Nephron progenitor cell (in vitro differentiated cells): ENCODE measurements around the gene EEF1AKMT3.

Source experiments
- DNase-seq: peaks from one replicate; pipeline ENCODE4 v3.0.0; 2021
- H3K27ac Mint-ChIP-seq: 2 replicates; pipeline ENCODE4 v1.8.0; 2021; ENCODE audit warnings: mild to moderate bottlenecking, moderate library complexity, mixed read lengths
- H3K27me3 Mint-ChIP-seq: 2 replicates; pipeline ENCODE4 v1.8.0; 2021; ENCODE audit warnings: mild to moderate bottlenecking, low read depth, mixed read lengths; ENCODE audit not compliant: poor library complexity
- H3K36me3 Mint-ChIP-seq: 2 replicates; pipeline ENCODE4 v1.8.0; 2021; ENCODE audit warnings: low read depth, mixed read lengths
- H3K4me1 Mint-ChIP-seq: 2 replicates; pipeline ENCODE4 v1.8.0; 2021; ENCODE audit warnings: mixed read lengths
- H3K4me3 Mint-ChIP-seq: 2 replicates; pipeline ENCODE4 v1.8.0; 2021; ENCODE audit warnings: mild to moderate bottlenecking, moderate library complexity, mixed read lengths
- H3K9me3 Mint-ChIP-seq: 2 replicates; pipeline ENCODE4 v1.8.0; 2021; ENCODE audit warnings: mild to moderate bottlenecking, moderate library complexity, mixed read lengths
- TF ChIP-seq, protein P1 (sequence below): fragments of 200-600 bp; sonication (generic); IDR thresholded peaks from 2 replicates; pipeline ENCODE4 v1.5.0; 2021; ENCODE audit warnings: antibody characterized with exemption

Gene EEF1AKMT3

DNA sequence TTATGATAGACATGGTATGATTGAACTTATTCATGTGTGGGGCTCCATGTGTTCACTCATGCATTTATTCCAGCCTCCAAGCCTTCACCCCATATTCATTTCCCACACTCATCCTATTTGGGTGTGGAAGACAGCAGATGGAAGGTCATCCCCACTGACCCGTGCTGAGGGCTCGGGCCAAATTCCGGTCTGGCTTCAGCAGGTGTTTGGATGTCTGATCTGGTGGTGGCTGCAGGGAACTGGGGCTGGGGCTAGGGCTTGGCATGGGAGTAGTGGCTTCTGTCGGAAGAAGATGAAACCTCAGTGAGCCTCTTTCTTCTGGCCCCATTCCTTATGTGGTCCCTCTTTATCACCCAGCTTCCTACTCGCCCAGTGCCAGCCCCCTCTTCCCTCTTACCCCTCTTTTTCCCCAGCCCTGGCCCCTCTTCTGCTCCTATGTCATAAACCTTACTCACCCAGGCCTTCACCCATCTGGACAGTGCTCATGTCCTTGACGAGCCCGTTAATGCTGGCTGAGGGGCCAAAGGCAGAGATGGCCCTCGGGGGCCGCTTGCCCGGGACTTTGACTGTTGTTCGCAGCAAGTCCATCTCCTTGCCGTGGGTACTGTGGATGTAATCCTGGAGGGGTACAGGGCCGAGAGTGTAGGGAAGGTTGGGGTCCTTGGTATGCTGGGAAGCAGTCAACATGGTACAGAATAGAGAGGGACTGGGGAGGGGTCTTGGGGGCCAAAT is 41.9 kb upstream of the EEF1AKMT3 start:
- H3K27me3 Mint-ChIP-seq, result peaks cover 100% of the 10 kb centered on the region
- H3K27ac Mint-ChIP-seq, result no peak overlapping the region
- DNase-seq, result no peak
- H3K9me3 Mint-ChIP-seq, result peaks cover 3% of the 10 kb centered on the region
- TF ChIP-seq, protein P1, sequence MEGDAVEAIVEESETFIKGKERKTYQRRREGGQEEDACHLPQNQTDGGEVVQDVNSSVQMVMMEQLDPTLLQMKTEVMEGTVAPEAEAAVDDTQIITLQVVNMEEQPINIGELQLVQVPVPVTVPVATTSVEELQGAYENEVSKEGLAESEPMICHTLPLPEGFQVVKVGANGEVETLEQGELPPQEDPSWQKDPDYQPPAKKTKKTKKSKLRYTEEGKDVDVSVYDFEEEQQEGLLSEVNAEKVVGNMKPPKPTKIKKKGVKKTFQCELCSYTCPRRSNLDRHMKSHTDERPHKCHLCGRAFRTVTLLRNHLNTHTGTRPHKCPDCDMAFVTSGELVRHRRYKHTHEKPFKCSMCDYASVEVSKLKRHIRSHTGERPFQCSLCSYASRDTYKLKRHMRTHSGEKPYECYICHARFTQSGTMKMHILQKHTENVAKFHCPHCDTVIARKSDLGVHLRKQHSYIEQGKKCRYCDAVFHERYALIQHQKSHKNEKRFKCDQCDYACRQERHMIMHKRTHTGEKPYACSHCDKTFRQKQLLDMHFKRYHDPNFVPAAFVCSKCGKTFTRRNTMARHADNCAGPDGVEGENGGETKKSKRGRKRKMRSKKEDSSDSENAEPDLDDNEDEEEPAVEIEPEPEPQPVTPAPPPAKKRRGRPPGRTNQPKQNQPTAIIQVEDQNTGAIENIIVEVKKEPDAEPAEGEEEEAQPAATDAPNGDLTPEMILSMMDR, result no peak
- no peaks in the 10 kb centered on the region for H3K36me3 Mint-ChIP-seq
- H3K4me3 Mint-ChIP-seq, result no peak overlapping the region
- peaks cover 17% of the 10 kb centered on the region for H3K4me1 Mint-ChIP-seq

DNA sequence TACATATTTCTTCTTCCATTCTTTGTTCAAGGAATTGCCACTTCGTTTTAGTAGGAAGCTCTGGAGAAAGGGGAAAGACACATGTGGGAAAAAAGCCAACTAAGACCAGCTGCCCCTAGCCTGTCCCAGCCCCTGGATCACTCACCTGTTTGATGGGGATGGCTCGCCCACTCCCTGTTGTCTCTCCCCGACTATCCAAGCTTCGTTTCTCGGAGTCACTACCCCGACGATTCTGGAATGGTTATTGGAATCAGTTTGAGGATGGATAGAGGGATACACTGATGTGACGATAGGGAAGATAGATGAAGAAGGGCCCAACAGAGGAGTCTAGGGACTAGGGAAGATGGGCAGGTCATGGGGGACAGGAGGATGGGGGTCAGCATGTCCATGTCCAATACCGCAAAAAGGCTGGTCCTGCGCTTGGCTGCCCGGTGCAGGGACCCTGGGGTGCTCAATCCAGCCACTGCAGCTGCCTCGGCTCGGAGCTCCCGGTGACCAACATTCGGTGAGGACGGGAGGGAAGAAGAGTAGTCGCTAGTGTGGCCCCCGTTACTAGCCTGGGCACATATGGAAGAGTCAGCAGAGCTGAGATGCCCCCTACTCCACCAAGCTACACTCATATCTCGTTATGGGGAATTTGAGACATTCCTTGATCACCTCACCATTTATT is 40.9 kb upstream of the EEF1AKMT3 start:
- no peak for DNase-seq
- TF ChIP-seq, protein P1, result no peak
- Mint-ChIP-seq H3K4me3 (no peak overlapping the region), H3K9me3 (peaks cover 7% of the 10 kb centered on the region), H3K27ac (no peak overlapping the region), H3K36me3 (no peaks in the 10 kb centered on the region), H3K4me1 (peaks cover 17% of the 10 kb centered on the region), H3K27me3 (peaks cover 100% of the 10 kb centered on the region)

DNA sequence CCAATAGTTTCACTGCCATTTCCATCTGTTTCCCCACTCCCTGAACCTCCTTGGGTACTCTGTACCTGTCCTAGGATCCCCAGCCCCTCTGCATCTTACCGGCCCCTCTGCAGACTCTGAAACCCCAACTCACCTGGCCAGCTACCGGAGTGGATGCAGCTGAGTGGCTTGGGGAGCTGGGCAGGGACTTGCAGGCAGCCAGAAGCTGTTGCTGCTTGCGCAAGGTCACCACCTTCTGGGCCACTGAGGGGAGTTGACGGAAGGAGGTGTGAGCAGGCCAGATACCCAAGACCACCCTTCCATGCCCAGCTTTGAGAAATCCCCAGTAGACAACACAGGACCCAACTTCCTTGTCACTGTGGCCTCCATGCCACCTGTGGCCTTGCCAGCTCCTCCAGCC is 40.1 kb upstream of the EEF1AKMT3 start:
- H3K4me3 Mint-ChIP-seq, result no peak overlapping the region
- H3K4me1 Mint-ChIP-seq, result peaks cover 22% of the 10 kb centered on the region
- H3K27ac Mint-ChIP-seq, result no peak overlapping the region
- no peak for DNase-seq
- H3K9me3 Mint-ChIP-seq, result peaks cover 11% of the 10 kb centered on the region
- H3K36me3 Mint-ChIP-seq, result no peaks in the 10 kb centered on the region
- TF ChIP-seq, protein P1, result no peak
- peaks cover 100% of the 10 kb centered on the region for H3K27me3 Mint-ChIP-seq

DNA sequence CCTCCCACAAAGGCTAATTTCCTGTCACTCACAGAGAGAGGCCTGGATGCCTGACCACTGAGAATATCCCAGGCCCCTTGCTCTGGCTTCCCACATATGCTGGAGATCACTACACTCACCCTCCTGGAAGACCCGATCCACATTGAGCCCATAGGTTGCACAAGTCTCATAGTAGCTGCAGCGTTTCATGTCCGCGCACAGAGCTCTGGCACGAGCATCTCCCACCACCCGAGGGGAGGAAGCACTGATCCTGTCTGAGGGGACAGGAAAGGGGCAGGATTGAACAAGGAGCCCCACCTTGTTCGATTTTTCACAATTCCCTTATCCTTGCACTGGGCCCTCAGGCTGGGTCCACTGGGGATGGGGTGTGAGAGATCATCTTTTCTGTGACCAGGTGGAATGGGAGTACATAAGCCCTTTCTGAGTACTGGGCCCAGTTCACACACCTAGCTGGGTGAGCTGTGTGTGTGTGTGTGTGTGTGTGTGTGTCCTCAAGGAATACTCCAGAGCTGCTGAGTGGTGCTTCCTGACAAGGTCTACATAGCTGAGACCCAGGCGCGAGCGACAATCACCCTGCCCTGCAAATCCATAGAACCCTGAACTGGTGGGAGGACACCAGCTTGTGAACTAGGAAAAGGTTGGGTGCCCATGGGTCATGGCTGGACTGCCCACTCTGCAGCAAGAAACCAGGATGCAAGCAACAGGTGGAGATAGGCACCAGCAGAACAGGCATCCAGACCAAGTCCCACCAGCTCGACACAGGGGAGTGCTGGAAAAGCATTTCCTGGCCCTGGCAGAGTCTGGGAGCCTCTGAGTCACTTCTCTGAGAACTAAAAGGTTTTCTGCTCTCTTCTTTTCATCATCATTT is 39.5 kb upstream of the EEF1AKMT3 start:
- H3K4me3 Mint-ChIP-seq, result no peak overlapping the region
- H3K4me1 Mint-ChIP-seq, result peaks cover 17% of the 10 kb centered on the region
- no peak for DNase-seq
- H3K27ac Mint-ChIP-seq, result no peak overlapping the region
- H3K27me3 Mint-ChIP-seq, result peaks cover 100% of the 10 kb centered on the region
- H3K36me3 Mint-ChIP-seq, result no peaks in the 10 kb centered on the region
- peaks cover 8% of the 10 kb centered on the region for H3K9me3 Mint-ChIP-seq
- TF ChIP-seq, protein P1, result no peak

DNA sequence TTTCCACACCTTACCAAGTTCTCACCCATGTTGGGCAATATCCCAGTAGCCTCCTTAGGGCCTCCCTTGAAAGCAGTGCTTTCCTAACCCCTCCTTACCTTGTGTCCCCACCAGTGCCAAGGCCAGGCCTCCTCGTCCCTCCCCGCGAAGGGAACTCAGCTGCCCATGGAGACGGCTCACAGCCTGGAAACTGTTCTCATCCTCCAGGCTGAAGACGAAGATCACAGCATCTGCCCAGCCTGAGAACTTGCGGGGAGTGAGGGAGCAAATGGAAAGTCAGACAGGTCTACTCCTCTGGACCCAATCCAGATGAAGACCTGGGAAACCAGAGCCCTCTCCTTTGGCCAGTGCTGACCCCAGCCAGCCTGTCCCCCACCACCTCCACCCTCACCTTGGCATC is 38.5 kb upstream of the EEF1AKMT3 start:
- Mint-ChIP-seq H3K4me1 (peaks cover 17% of the 10 kb centered on the region), H3K27ac (no peak overlapping the region), H3K4me3 (no peak overlapping the region), H3K36me3 (no peaks in the 10 kb centered on the region), H3K9me3 (peaks cover 8% of the 10 kb centered on the region), H3K27me3 (peaks cover 98% of the 10 kb centered on the region)
- TF ChIP-seq, protein P1, result no peak
- DNase-seq, result no peak
